ENCODE results near the gene SHOX.

- TF ChIP-seq CTCF (IDR thresholded peaks at IDR 0.05; ENCODE audit: low read depth, low read length): no peak
- no peak for TF ChIP-seq EZH2phosphoT487 (IDR thresholded peaks at IDR 0.05; ENCODE audit: low read depth)
Measured at GRCh38 chrX:599837-600715, 30.5 kb upstream of the SHOX start.

Measured in OCI-LY3 (cell line).